Sigmoid colon (tissue), 7 donors: ENCODE results near the gene CPVL. TPM values are rescaled to one million over a fixed set of nuclear protein-coding genes. Genes with fewer than 3 reads are reported as not detected.

Source experiments
- DNase-seq: peaks from one replicate; pipeline ENCODE4 v3.0.0-alpha.2; 2019
- H3K27ac ChIP-seq, 4 donors: fragments of 200-600 bp; sonication (generic); one replicate each; pipeline ENCODE4 v1.5.1; 2016 to 2019; ENCODE audit warnings: mild to moderate bottlenecking in 1 of 4
- H3K27me3 ChIP-seq, 3 donors: fragments of 200-600 bp; sonication (generic); one replicate each; pipeline ENCODE4 v1.5.1; 2019; ENCODE audit warnings: mild to moderate bottlenecking in 1 of 3
- H3K36me3 ChIP-seq, 4 donors: fragments of 200-600 bp; sonication (generic); one replicate each; pipeline ENCODE4 v1.5.1; 2016 to 2019
- H3K4me1 ChIP-seq, 4 donors: fragments of 200-600 bp; sonication (generic); one replicate each; pipeline ENCODE4 v1.5.1; 2017 to 2019
- H3K4me3 ChIP-seq, 4 donors: fragments of 200-600 bp; sonication (generic); one replicate each; pipeline ENCODE4 v1.5.1; 2017 to 2019; ENCODE audit warnings: mild to moderate bottlenecking in 2 of 4, moderate library complexity in 1 of 4
- H3K9me3 ChIP-seq, 4 donors: fragments of 200-600 bp in 3 of 4; sonication (generic) in 3 of 4; one replicate each; pipeline versions ENCODE4 v1.5.1 to v1.6.1; 2013 to 2019
- CTCF ChIP-seq, 4 experiments: fragments of 450-650 bp in 3 of 4; fragments of 200-600 bp in 1 of 4; IDR thresholded peaks; one replicate each; pipeline ENCODE4 v1.5.1; 2016 to 2019; ENCODE audit warnings: antibody characterized with exemption in 4 of 4, mild to moderate bottlenecking in 3 of 4, moderate library complexity in 2 of 4
- EP300 ChIP-seq, 4 donors: sonication (generic); formaldehyde crosslinking; IDR thresholded peaks; one replicate each; pipeline ENCODE4 v1.6.1; 2017; ENCODE audit warnings: antibody characterized with exemption in 4 of 4
- POLR2A ChIP-seq, 2 donors: fragments of 450-650 bp; IDR thresholded peaks; one replicate each; pipeline ENCODE4 v1.6.1; 2016; ENCODE audit warnings: antibody characterized with exemption in 2 of 2, mild to moderate bottlenecking in 2 of 2, moderate library complexity in 2 of 2
- POLR2AphosphoS5 ChIP-seq, 4 donors: sonication (generic); formaldehyde crosslinking; IDR thresholded peaks; one replicate each; pipeline ENCODE4 v1.6.1; 2017; ENCODE audit warnings: antibody characterized with exemption in 4 of 4
- WGBS, 2 donors: extraction: QIAGEN DNeasy Blood & Tissue Kit; methylation state at CpG; one replicate each; pipeline ENCODE4 v1.1.7; 2013; 5-methylcytosine and 5-hydroxymethylcytosine counted together
- intact Hi-C: fragments of 100-400 bp; cut with DNase I; formaldehyde crosslinking; loops from one replicate; pipeline ENCODE4 v1.15.1; 2023
- polyA plus RNA-seq, 3 donors: library from polyadenylated mRNA; stranded (reverse); fragments of 200-250 nt; gene quantifications; one replicate each; pipeline ENCODE4 v1.2.3, GENCODE V29; 2013
- total RNA-seq, 4 donors: library from RNA; depleted of rRNA; stranded (reverse); fragments of >200 nt; gene quantifications; one replicate each; pipeline ENCODE4 v1.1.0, GENCODE V29; 2016
- donor health status: healthy with polysubstance abuse.
- donor health status: Bipolar disorder and iron deficiency.
- donor health status: healthy.

CPVL gene
- total and polyA plus RNA-seq, 7 donors, result 5.4 to 38.8 (median 20.0) TPM

DNA sequence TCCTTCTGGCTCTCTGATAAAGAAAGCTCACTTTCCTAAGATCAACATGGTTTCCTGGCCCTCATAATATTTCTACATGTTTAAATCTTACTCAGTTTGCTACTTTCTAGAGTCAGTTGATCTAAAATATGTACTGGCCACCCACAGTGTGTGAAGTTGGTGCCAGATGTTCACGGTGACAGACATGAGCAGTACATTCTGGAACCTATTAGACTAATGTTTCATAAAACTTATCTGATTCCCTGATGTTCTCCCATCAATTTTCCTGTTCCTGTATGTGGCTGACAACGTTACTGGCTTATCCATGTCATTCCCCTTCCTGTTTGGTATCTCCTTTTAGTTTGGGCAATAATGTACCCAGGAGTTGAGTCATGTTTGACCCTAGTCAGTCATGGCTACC lies 13.7 kb upstream of the CPVL start:
- Histone ChIP-seq H3K36me3 (no peaks in the 10 kb centered on the region), H3K27me3 (no peaks in the 10 kb centered on the region), H3K27ac (no peak overlapping the region), H3K4me3 (no peak overlapping the region), H3K9me3 (no peaks in the 10 kb centered on the region), H3K4me1 (no peaks in the 10 kb centered on the region)
- WGBS, 2 donors, result 48 to 80% methylated on average over 2 of the region's 2 CpGs
- TF ChIP-seq CTCF (IDR thresholded peaks at IDR 0.05) (no peak), EP300 (IDR thresholded peaks at IDR 0.05) (no peak), POLR2A (IDR thresholded peaks at IDR 0.05) (no peak), POLR2AphosphoS5 (IDR thresholded peaks at IDR 0.05) (no peak)
- no peak for DNase-seq
- intact Hi-C loops, result no loop called here

GRCh38 chr7:29158795-29159423 lies 12.6 kb upstream of the CPVL start:
- intact Hi-C loops, result no loop called here
- no peaks in the 10 kb centered on the region for H3K36me3 ChIP-seq
- TF ChIP-seq EP300 (IDR thresholded peaks at IDR 0.05) (no peak), CTCF (IDR thresholded peaks at IDR 0.05) (no peak), POLR2AphosphoS5 (IDR thresholded peaks at IDR 0.05) (no peak), POLR2A (IDR thresholded peaks at IDR 0.05) (no peak)
- DNase-seq, result no peak
- no peak overlapping the region for H3K27ac ChIP-seq
- H3K4me1 ChIP-seq, result no peaks in the 10 kb centered on the region
- no peak overlapping the region for H3K4me3 ChIP-seq
- H3K27me3 ChIP-seq, result no peaks in the 10 kb centered on the region
- no peaks in the 10 kb centered on the region for H3K9me3 ChIP-seq
- WGBS, 2 donors, result 70 to 80% methylated on average over 3 of the region's 3 CpGs

DNA sequence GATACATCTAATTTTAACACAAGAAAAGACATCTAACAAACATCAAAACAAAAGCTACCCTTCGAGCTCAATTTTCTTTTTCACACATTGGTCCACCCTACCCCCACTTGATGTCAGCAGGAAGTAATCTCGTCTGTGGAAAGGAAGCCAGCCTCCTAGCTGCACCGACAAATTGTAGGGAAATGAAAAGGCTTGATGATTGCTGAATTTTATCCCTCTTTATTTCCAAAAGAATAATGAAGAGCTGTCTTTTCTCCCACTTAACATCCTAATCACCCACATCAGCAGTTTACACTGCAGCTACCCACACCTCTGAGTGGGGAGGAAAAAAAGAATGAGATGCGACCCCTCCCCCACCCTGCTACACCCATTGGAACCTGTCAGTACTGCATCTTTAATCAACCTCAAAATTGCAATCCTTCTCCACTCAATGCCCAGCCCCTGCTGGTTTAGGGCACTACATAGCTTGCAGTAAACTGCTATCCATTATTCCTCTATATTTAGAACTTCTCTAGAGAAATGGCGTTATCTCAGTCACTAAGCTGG lies 10.6 kb upstream of the CPVL start:
- intact Hi-C loops, result no loop called here
- no peak overlapping the region for H3K4me3 ChIP-seq
- no peaks in the 10 kb centered on the region for H3K27me3 ChIP-seq
- TF ChIP-seq POLR2A (IDR thresholded peaks at IDR 0.05) (no peak), CTCF (IDR thresholded peaks at IDR 0.05) (no peak), EP300 (IDR thresholded peaks at IDR 0.05) (no peak), POLR2AphosphoS5 (IDR thresholded peaks at IDR 0.05) (no peak)
- H3K9me3 ChIP-seq, result no peaks in the 10 kb centered on the region
- 50 to 59% methylated on average over 5 of the region's 5 CpGs for WGBS, 2 donors
- no peaks in the 10 kb centered on the region for H3K36me3 ChIP-seq
- H3K27ac ChIP-seq, result no peak overlapping the region
- H3K4me1 ChIP-seq, result no peaks in the 10 kb centered on the region
- DNase-seq, result no peak

DNA sequence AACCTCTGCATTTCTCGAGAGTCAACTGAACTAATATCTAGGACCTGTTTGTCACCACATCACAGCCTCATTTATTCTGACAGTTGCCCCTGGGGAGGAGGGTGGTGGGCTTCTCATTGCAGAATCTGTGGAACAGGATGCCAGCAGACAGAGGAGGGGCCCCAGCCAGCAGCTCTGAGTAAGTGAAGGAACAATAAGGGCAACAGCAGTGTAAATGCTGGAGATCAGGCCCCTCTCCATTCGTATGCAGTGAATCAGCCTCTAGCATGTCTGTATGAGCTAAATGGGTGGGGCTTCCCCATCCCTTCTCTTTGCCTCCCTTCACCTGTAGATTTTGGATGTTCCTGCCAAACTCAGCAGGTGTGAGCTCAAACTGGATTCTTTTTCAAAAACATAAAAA lies 7.7 kb upstream of the CPVL start:
- Histone ChIP-seq H3K4me3 (no peak overlapping the region), H3K27me3 (no peaks in the 10 kb centered on the region), H3K27ac (no peak overlapping the region), H3K4me1 (no peaks in the 10 kb centered on the region), H3K36me3 (no peaks in the 10 kb centered on the region), H3K9me3 (no peaks in the 10 kb centered on the region)
- WGBS, 2 donors, result 93 to 97% methylated on average over 2 of the region's 2 CpGs
- no peak for DNase-seq
- intact Hi-C loops, result no loop called here
- TF ChIP-seq POLR2A (IDR thresholded peaks at IDR 0.05) (no peak), EP300 (IDR thresholded peaks at IDR 0.05) (no peak), POLR2AphosphoS5 (IDR thresholded peaks at IDR 0.05) (no peak), CTCF (IDR thresholded peaks at IDR 0.05) (no peak)

DNA sequence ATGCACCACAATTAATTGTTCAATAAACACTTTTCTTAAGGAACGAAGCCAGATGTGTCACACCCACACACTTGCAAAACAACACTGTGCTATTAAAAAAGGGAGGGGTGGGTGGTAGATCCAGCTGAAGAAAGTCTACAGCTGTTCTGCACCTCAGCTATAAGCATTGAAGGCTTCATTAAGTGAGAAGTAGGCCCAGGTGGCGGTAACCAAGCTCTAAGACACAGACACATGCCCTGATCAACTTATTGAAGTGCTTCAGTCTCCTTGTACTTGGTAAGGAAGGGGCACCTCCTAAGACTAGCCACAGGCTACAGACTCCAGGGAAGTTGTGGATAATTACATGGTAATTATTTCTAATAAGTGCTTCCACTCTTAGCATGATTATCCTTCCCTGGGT lies 4.5 kb upstream of the CPVL start:
- intact Hi-C loops, result no loop called here
- no peaks in the 10 kb centered on the region for H3K9me3 ChIP-seq
- TF ChIP-seq EP300 (IDR thresholded peaks at IDR 0.05), result no peak
- TF ChIP-seq POLR2AphosphoS5 (IDR thresholded peaks at IDR 0.05), result no peak
- TF ChIP-seq CTCF (IDR thresholded peaks at IDR 0.05), result no peak
- no peak for TF ChIP-seq POLR2A (IDR thresholded peaks at IDR 0.05)
- H3K4me3 ChIP-seq, result no peak overlapping the region
- no peak overlapping the region for H3K27ac ChIP-seq
- H3K4me1 ChIP-seq, result peaks cover 0 to 14% (median 13%) of the 10 kb centered on the region in 4 donors
- H3K27me3 ChIP-seq, result peaks cover 0 to 16% (median 9%) of the 10 kb centered on the region in 3 donors
- 68 to 71% methylated on average over 2 of the region's 2 CpGs for WGBS, 2 donors
- H3K36me3 ChIP-seq, result no peaks in the 10 kb centered on the region
- DNase-seq, result no peak
